ENCODE measurements around the gene NGB.

The NGB gene

DNA sequence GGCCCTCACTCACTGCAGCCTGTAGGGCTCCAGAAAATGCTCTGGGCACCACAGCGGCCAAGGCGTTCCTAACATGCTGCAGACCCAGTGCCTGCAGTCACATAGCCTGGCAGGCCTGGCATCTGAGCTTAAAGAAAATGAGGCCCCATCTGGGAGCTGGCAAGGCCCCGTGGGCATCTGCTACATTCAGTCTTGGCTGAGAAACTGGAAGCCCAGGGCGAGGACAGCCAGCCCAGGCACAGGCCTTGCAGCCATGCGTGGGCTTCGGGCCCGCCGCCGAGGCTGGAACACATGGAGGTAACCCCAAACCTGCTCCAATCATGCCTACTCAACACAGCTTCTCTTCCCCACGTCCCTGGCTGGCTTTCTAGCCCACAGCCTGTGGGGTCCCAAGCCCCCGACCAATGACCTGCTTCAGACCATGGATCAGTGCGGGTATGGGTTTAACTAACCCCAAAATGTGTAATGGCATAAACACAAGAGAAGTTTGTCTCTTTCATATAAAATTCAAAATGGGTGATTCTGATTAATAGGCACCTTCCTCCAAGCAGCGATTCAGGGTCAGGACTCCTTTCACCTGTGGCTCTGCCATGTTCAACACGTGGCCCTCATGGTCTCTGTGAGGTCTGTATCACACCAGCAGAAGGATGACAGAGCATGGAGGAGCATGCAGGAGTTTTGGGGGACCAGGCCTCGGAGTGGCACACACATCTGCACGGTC lies 6.4 kb downstream of the NGB start:
- no peak for DNase-seq (ENCODE audit: low read depth in 2 of 2)

DNA sequence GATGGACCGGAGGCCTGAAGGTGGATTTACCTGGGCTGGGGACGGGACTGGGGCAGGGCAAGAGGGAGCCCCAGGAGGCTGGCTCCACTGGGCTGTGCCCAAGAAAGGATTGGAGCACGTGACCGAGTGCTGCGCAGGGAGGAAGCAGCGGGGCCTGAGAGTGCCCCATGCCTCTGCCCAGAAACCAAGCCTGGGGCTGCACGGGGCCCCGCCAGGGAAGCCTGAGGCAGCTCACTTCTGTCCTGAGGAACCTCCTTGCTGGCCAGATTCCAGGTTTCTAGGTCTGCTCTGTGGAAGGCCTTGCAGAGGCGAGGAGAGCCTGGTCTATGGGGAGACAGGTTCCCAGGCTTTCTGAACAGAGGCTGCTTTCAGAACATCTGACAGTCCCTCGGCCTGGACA lies 10.4 kb downstream of the NGB start:
- no peak for DNase-seq (ENCODE audit: low read depth in 2 of 2)

GRCh38 chr14:77260199-77260598 lies 10.8 kb downstream of the NGB start:
- no peak for DNase-seq (ENCODE audit: low read depth in 2 of 2)

DNA sequence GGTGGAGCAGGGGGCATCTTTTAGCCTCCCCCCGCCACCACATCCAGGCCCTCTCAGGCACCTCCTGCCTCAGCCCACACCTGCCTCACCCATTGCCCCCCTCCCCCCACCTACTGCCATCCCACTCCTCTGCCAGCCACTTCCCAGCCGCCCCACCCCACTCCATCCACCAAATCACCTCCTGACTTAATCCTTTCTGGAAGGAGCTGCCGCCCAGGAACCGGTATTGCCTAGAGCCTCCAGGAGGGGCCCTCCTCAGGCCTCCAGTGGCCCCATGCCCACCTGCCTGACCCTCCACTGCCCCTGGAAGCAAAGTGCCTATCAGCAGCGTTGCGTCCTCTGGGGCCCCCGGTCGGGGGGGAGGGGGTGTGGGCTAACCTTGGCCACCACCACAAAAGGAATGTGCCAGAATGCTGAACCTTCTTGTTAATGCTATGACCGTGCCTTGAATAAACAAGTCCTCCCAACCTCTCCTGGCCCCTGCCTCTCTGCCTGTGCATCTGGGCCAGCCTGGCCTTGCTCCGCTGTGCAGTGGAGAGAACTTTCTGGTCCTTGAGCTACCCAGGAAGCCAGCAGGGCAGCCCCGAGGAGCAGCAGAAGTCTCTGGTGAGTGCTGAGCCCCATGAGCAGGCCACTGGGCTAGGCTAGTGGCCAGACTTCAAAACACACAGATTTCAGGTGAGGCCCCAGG lies 11.8 kb downstream of the NGB start:
- DNase-seq (ENCODE audit: low read depth in 2 of 2) = no peak

- DNase-seq (ENCODE audit: low read depth in 2 of 2) = no peak
These were observed 12.4 kb downstream of the NGB start for GRCh38 chr14:77258566-77258965.

DNA sequence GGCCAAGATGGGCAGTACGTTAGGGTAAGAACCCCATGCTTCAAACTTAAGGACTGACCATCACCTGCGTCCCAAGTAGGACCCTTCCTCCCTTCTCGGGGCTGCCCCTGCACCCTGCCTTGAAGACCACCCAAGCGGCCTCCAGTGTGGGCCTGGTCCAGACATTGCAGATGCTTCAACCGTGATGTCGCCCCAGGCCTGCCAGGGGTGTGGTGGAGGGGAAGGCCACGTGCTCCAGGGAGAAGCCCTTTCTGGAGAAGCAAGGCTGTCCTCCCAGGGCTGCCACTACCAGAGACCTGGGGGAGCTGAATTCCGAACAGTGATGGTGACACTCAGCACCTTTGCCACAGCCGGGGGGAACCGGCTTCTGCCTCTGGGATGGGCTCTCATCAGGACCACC lies 13.3 kb downstream of the NGB start:
- DNase-seq (ENCODE audit: low read depth in 2 of 2) = no peak

GRCh38 chr14:77256694-77257093 lies 14.3 kb downstream of the NGB start:
- DNase-seq (ENCODE audit: low read depth in 2 of 2) = no peak

- DNase-seq (ENCODE audit: low read depth in 2 of 2) = no peak
These were observed 17.4 kb downstream of the NGB start for GRCh38 chr14:77253333-77254190.

DNA sequence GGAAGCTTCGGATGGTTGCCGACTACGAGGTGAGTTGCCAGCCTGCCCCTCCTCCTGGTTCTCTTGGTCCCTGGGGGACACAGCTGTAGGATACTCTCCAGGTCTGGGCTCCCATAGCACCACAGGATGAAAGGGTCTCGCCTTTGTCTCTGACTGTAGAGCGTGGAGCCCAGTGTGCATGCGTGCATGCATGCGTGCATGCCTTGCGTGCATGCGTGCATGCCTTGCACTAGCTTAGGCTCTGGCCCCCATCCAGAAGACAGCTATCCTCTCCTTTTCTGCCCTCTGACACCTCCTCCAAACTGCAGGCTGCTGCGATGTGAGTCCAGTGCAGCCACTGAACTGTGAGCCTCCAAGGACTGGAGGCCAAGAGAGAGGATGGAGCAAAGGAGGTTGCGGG lies 19.1 kb downstream of the NGB start:
- DNase-seq (ENCODE audit: low read depth in 2 of 2) = no peak

GRCh38 chr14:77250927-77251326 lies 20.1 kb downstream of the NGB start:
- DNase-seq (ENCODE audit: low read depth in 2 of 2) = no peak

- no peak for DNase-seq (ENCODE audit: low read depth in 2 of 2)
These were observed 21.7 kb downstream of the NGB start for GRCh38 chr14:77249286-77249685.

- no peak for DNase-seq (ENCODE audit: low read depth in 2 of 2)
These were observed 22.3 kb downstream of the NGB start for GRCh38 chr14:77248666-77249065.

DNA sequence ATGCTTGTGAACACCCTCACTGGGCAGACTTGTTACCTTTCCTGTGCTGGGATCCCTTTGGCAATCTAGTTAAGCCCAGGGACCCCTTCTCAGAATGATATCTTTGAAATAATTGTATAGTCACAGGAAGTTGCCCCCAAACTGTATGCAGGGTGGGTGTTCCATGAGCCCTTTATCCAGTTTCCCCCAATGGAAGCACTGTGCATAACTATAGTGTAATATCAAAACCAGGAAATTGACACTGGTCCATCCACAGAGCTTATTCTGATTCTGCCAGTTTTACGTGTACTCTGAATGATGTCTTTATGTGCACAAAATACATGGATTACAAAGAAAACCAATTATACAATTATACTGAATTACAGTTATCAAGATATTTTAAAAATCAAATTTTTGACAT lies 24.2 kb downstream of the NGB start:
- DNase-seq (ENCODE audit: low read depth in 2 of 2) = no peak

- no peak for DNase-seq (ENCODE audit: low read depth in 2 of 2)
These were observed 25.2 kb downstream of the NGB start for GRCh38 chr14:77245820-77246219.

GRCh38 chr14:77243853-77244252 lies 27.2 kb downstream of the NGB start:
- DNase-seq (ENCODE audit: low read depth in 2 of 2) = no peak

- no peak for DNase-seq (ENCODE audit: low read depth in 2 of 2)
These were observed 28.3 kb downstream of the NGB start for GRCh38 chr14:77242752-77243151.

DNA sequence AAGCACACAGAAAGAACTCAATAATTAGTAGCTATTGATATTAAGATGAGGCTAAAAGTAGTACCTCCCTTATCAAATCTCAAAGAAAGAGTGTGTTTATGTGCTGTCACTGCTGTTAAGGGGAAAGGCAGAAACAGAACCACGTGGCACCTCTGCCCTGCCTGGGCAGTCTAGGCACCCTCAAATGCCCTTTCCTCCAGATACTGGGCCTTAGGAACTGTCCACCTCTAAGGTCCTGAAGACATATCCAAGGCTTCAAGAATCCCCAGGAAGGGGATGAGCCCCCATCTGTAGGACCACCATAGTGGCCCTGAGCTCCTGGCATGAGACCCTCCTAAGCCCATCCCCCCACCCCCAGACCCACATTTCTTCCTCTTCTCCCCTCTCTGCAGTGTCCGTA lies 29.1 kb downstream of the NGB start:
- DNase-seq (ENCODE audit: low read depth in 2 of 2) = no peak

GRCh38 chr14:77240336-77240915 lies 30.6 kb downstream of the NGB start:
- DNase-seq (ENCODE audit: low read depth in 2 of 2) = no peak

GRCh38 chr14:77239412-77239811 lies 31.6 kb downstream of the NGB start:
- no peak for DNase-seq (ENCODE audit: low read depth in 2 of 2)

DNA sequence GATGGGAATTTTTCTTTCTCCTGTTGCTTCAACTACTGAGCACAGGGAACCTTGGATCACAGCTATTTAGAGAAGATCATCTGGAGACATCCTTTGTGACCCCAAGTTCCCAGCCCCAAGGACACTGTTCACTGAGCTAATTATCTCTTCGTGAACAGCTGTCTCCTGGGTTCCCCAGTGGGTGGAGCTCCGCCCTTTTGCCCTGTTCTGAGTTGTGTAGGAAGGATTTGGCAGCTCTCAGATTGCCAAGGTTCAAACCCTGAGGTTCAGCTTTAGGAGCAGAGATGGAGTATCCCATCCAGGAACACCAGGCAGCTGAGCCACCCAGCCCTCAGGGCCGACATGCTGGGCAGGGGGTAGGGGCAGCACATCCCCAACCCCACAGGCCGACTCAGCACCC lies 32.0 kb downstream of the NGB start:
- DNase-seq (ENCODE audit: low read depth in 2 of 2) = no peak

DNA sequence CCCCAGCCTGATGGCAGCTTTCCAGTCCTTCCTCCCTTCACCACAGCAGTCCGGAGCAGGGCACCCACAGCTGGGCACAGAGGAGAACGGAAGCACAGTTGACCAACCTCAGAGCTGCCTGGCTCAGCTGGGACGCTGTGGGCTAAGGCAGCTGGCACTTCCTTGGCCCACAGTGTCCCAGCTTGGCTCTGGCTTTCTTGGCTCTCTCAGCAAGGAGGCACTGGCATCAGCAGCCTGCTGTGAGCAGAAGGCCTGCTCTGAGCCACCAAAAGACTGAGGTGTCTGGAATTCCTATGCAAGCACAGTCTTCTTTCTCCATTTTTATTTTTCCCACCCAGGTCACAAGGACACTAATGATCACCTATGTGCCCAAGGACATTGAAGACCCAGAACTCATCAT lies 32.6 kb downstream of the NGB start:
- DNase-seq (ENCODE audit: low read depth in 2 of 2) = no peak

DNA sequence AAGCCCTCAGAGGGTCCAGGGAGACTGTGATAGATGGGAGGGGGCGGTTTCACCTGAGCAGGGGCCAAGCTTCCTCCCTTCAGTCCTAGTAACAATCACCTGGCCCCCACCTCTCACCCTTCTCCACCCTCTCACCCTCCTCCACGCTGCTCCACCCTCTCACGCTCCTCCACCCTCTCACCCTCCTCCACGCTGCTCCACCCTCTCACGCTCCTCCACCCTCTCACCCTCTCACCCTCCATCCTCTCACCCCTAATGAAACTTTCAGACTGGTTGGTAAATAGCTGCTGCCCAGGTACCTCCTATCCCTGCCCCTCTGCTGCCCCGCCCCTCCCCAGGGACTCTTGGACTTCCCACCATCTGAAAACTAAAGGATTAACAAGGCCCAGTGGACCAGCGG lies 34.2 kb downstream of the NGB start:
- no peak for DNase-seq (ENCODE audit: low read depth in 2 of 2)

Measured in activated CD4-positive, alpha-beta T cell treated with anti-CD3 and anti-CD28 coated beads for 24 hours (primary cell).